ENCODE data around the gene ZSCAN30.

Gene ZSCAN30

GRCh38 chr18:35290094-35290735 is at the start of gene ZSCAN30:
ZSCAN30 (minus strand) TSS chr18:35290229; CDS start chr18:35264352, 25,877 bp downstream.
- peak; percentile 99 for DNase-seq

- no peak for DNase-seq
Measured at GRCh38 chr18:35337286-35337685, 47.3 kb upstream of the ZSCAN30 start.

GRCh38 chr18:35335866-35336265 is 45.8 kb upstream of the ZSCAN30 start:
- no peak for DNase-seq

GRCh38 chr18:35334821-35335220 is 44.8 kb upstream of the ZSCAN30 start:
- DNase-seq = no peak

GRCh38 chr18:35334212-35334611 is 44.2 kb upstream of the ZSCAN30 start:
- DNase-seq = no peak

GRCh38 chr18:35331367-35332087 is 41.5 kb upstream of the ZSCAN30 start:
- DNase-seq = no peak

- no peak for DNase-seq
Measured at GRCh38 chr18:35328868-35329267, 38.8 kb upstream of the ZSCAN30 start.

GRCh38 chr18:35326695-35327387 is 36.8 kb upstream of the ZSCAN30 start:
- DNase-seq = no peak

- DNase-seq = no peak
Measured at GRCh38 chr18:35324926-35325655, 35.1 kb upstream of the ZSCAN30 start.

- DNase-seq = no peak
Measured at GRCh38 chr18:35322486-35323458, 32.7 kb upstream of the ZSCAN30 start.

- DNase-seq = no peak
Measured at GRCh38 chr18:35311496-35311895, 21.5 kb upstream of the ZSCAN30 start.

GRCh38 chr18:35306588-35307250 is 16.7 kb upstream of the ZSCAN30 start:
- no peak for DNase-seq

GRCh38 chr18:35303610-35304009 is 13.6 kb upstream of the ZSCAN30 start:
- DNase-seq = no peak

GRCh38 chr18:35296060-35296459 is 6.0 kb upstream of the ZSCAN30 start:
- no peak for DNase-seq

- no peak for DNase-seq
Measured at GRCh38 chr18:35291166-35291565, 1.1 kb upstream of the ZSCAN30 start.

- no peak for DNase-seq
Measured at GRCh38 chr18:35289727-35290093, 319 bp downstream of the ZSCAN30 start.

GRCh38 chr18:35289293-35289692 is 736 bp downstream of the ZSCAN30 start:
- no peak for DNase-seq

- no peak for DNase-seq
Measured at GRCh38 chr18:35284841-35285240, 5.2 kb downstream of the ZSCAN30 start.

- DNase-seq = no peak
Measured at GRCh38 chr18:35283923-35284794, 5.9 kb downstream of the ZSCAN30 start.

GRCh38 chr18:35282353-35282752 is 7.7 kb downstream of the ZSCAN30 start:
- no peak for DNase-seq
